ENCODE results near the gene IKZF5. TPM values are rescaled to one million over a fixed set of nuclear protein-coding genes. Genes with fewer than 3 reads are reported as not detected.

IKZF5 gene
- total RNA-seq, 2 experiments from 2014 or later, result 3.7 to 15.8 TPM

- Histone ChIP-seq H3K9me2 (ENCODE audit: insufficient read depth, low read length) (no peaks in the 10 kb centered on the region), H3K4me1 (ENCODE audit: insufficient read depth, low read length, poor library complexity, severe bottlenecking) (peaks cover 9% of the 10 kb centered on the region), H3K27ac (ENCODE audit: low read depth, low read length, poor library complexity, severe bottlenecking) (no peak overlapping the region), H3K79me2 (ENCODE audit: insufficient read depth, low read depth, low read length) (peaks cover 36% of the 10 kb centered on the region), H2AFZ (ENCODE audit: low read length) (no peak overlapping the region), H3K4me2 (ENCODE audit: low read length) (no peak overlapping the region), H3K9me3 (ENCODE audit: low read length) (no peaks in the 10 kb centered on the region), H4K20me1 (ENCODE audit: insufficient read depth, low read length) (no peaks in the 10 kb centered on the region), H3K36me3 (ENCODE audit: insufficient read depth, low read length) (peaks cover 78% of the 10 kb centered on the region), H3K4me3 (ENCODE audit: low read depth, low read length, poor library complexity, severe bottlenecking) (no peak overlapping the region)
- intact Hi-C loops (cut with micrococcal nuclease; ENCODE audit: unreplicated experiment), result no loop called here
- TF ChIP-seq EZH2phosphoT487 (IDR thresholded peaks at IDR 0.05; ENCODE audit: borderline replicate concordance, low read depth, low read length) (no peak), CTCF (conservative IDR thresholded peaks at IDR 0.05; ENCODE audit: low read length) (no peak)
- no TSS peak for BruUV-seq (replicated peaks)
- POLR2A ChIA-PET, result interaction anchor here (0.6 to 1.7 kb wide), 6 partner anchors 8 to 1913 kb away, joined by 3 to 4 read pairs (median 3); no protein-coding TSS in a partner anchor
- CTCF ChIA-PET (ENCODE audit: unreplicated experiment), result no interaction called here
- no peak for DNase-seq (ENCODE audit: low spot score)
Measured at GRCh38 chr10:122999347-122999746, 9.2 kb downstream of the IKZF5 start.

DNA sequence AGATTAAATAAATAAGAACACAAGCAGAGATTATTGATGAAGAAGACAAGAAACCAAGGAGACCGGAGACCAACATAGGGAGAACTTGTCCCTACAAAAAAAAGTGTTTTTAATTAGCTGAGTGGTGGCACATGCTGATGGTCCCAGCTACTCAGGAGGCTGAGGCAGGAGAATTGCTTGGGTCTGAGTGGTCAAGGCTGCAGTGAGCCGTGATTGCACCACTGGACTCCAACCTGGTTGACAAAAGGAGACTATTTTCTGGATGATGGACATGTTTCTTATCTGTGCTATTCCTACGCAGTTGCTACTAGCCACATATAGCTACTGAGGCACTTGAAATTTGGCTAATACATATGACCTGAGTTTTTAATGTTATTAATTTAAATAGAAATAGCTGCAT lies 9.7 kb downstream of the IKZF5 start:
- Histone ChIP-seq H3K4me3 (ENCODE audit: low read depth, low read length, poor library complexity, severe bottlenecking) (no peak overlapping the region), H2AFZ (ENCODE audit: low read length) (no peak overlapping the region), H3K79me2 (ENCODE audit: insufficient read depth, low read depth, low read length) (peaks cover 32% of the 10 kb centered on the region), H3K27ac (ENCODE audit: low read depth, low read length, poor library complexity, severe bottlenecking) (no peak overlapping the region), H3K9me2 (ENCODE audit: insufficient read depth, low read length) (no peaks in the 10 kb centered on the region), H4K20me1 (ENCODE audit: insufficient read depth, low read length) (no peaks in the 10 kb centered on the region), H3K4me1 (ENCODE audit: insufficient read depth, low read length, poor library complexity, severe bottlenecking) (peaks cover 9% of the 10 kb centered on the region), H3K36me3 (ENCODE audit: insufficient read depth, low read length) (peaks cover 78% of the 10 kb centered on the region), H3K9me3 (ENCODE audit: low read length) (no peaks in the 10 kb centered on the region), H3K4me2 (ENCODE audit: low read length) (no peak overlapping the region)
- ChIA-PET POLR2A (interaction anchor here (0.7 to 1.7 kb wide), 5 partner anchors 8 to 16 kb away, joined by 3 to 4 read pairs (median 3); no protein-coding TSS in a partner anchor), CTCF (ENCODE audit: unreplicated experiment) (no interaction called here)
- intact Hi-C loops (cut with micrococcal nuclease; ENCODE audit: unreplicated experiment), result no loop called here
- TF ChIP-seq EZH2phosphoT487 (IDR thresholded peaks at IDR 0.05; ENCODE audit: borderline replicate concordance, low read depth, low read length), result no peak
- TF ChIP-seq CTCF (conservative IDR thresholded peaks at IDR 0.05; ENCODE audit: low read length), result no peak
- BruUV-seq (replicated peaks), result no TSS peak
- no peak for DNase-seq (ENCODE audit: low spot score)

- TF ChIP-seq CTCF (conservative IDR thresholded peaks at IDR 0.05; ENCODE audit: low read length) (no peak), EZH2phosphoT487 (IDR thresholded peaks at IDR 0.05; ENCODE audit: borderline replicate concordance, low read depth, low read length) (no peak)
- H3K4me2 ChIP-seq (ENCODE audit: low read length), result no peak overlapping the region
- H3K4me1 ChIP-seq (ENCODE audit: insufficient read depth, low read length, poor library complexity, severe bottlenecking), result peaks cover 9% of the 10 kb centered on the region
- no peak overlapping the region for H3K4me3 ChIP-seq (ENCODE audit: low read depth, low read length, poor library complexity, severe bottlenecking)
- no peaks in the 10 kb centered on the region for H3K9me3 ChIP-seq (ENCODE audit: low read length)
- no peaks in the 10 kb centered on the region for H3K9me2 ChIP-seq (ENCODE audit: insufficient read depth, low read length)
- BruUV-seq (replicated peaks), result no TSS peak
- CTCF ChIA-PET (ENCODE audit: unreplicated experiment), result no interaction called here
- POLR2A ChIA-PET, result interaction anchor here (1.0 to 1.7 kb wide), 4 partner anchors 7 to 15 kb away, joined by 3 to 4 read pairs (median 3); no protein-coding TSS in a partner anchor
- no peak overlapping the region for H3K27ac ChIP-seq (ENCODE audit: low read depth, low read length, poor library complexity, severe bottlenecking)
- intact Hi-C loops (cut with micrococcal nuclease; ENCODE audit: unreplicated experiment), result no loop called here
- DNase-seq (ENCODE audit: low spot score), result no peak
- H4K20me1 ChIP-seq (ENCODE audit: insufficient read depth, low read length), result no peaks in the 10 kb centered on the region
- peaks cover 79% of the 10 kb centered on the region for H3K36me3 ChIP-seq (ENCODE audit: insufficient read depth, low read length)
- no peak overlapping the region for H2AFZ ChIP-seq (ENCODE audit: low read length)
- peaks cover 27% of the 10 kb centered on the region for H3K79me2 ChIP-seq (ENCODE audit: insufficient read depth, low read depth, low read length)
Measured at GRCh38 chr10:122998360-122998917, 10.2 kb downstream of the IKZF5 start.

Measured in OCI-LY7 (cell line).